HG02610 (cell line): ENCODE measurements around the gene KCNIP2.

Source experiments
- ATAC-seq: cut with Tn5 transposase; IDR thresholded peaks from one replicate; pipeline ENCODE4 v1.9.1; 2021; ENCODE audit warnings: mild to moderate bottlenecking, moderate library complexity; ENCODE audit not compliant: unreplicated experiment

The KCNIP2 gene

GRCh38 chr10:101785801-101786200, 57.8 kb downstream of the KCNIP2 start:
- no peak for ATAC-seq

- no peak for ATAC-seq
Measured at GRCh38 chr10:101784558-101784957, 59.0 kb downstream of the KCNIP2 start.

GRCh38 chr10:101783736-101784118, 59.9 kb downstream of the KCNIP2 start:
- ATAC-seq: no peak

GRCh38 chr10:101782811-101783735, 60.5 kb downstream of the KCNIP2 start, which contains the start of gene NPM3:
NPM3 (minus strand) TSS chr10:101783446; CDS start chr10:101783390, 56 bp downstream.
- peak; percentile 59 for ATAC-seq

GRCh38 chr10:101781984-101782810, 61.4 kb downstream of the KCNIP2 start:
- ATAC-seq: no peak

- ATAC-seq: no peak
Measured at GRCh38 chr10:101781655-101781983, 62.0 kb downstream of the KCNIP2 start.

- ATAC-seq: no peak
Measured at GRCh38 chr10:101780818-101781654, 62.6 kb downstream of the KCNIP2 start.

DNA sequence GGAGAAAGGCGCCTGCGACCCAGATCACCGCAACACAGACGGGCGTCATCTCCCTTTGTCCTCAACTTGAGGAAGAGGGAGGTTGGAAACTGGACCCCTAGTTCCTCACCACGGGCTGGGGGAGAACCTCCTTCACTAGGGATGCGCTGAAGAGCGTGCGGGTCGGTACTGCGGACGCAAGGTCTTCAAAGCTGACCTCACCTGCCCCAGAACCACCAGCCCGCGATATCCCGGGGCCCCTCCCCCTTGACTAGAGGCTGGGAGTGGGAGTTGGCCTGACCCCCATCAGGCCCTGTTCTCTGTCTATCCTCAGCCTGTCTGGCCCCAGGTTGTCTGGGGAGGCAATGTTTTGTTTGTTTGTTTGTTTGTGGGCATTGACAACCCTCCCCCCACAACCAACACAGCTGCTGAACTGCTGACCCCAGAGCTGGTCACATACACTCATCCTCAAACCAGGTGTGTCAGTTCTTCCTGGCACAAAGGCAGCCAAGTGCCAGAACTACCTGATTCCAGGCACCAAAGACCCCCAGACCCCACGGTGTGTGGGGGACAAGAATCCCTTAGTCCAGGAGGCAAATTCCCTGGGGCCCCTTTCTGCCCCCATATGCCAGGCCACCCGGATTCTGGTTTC, 63.3 kb downstream of the KCNIP2 start:
- ATAC-seq: no peak

- peak; percentile 37 for ATAC-seq
Measured at GRCh38 chr10:101779544-101780186, 63.9 kb downstream of the KCNIP2 start.

- ATAC-seq: no peak
Measured at GRCh38 chr10:101778781-101779543, 64.6 kb downstream of the KCNIP2 start.

GRCh38 chr10:101778151-101778780, 65.3 kb downstream of the KCNIP2 start:
- no peak for ATAC-seq

DNA sequence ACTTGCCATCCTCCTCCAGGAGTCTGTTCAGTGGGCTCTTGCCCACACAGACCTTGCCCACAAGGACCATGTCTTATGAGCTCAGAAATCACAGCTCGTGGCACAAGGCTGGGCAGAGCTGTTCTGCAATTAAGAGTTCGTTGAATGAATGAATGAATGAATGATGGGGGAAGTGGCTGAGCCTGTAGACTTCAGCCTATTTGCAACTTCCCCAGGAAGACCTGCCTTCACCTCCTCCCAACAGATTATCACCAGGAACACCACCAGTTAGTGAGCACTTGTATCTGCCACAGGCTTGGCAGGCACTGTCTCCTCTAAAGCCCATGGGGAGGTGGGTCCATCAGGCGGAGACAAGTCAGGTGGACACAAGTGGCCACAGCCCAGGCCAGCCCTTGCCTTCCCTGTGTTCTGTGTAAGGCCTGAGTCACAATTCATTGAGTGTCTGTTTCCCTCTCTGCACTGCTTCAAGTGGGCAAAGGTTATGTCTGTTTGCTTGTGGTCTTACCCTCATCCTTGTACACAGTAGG, 65.9 kb downstream of the KCNIP2 start:
- ATAC-seq: no peak

DNA sequence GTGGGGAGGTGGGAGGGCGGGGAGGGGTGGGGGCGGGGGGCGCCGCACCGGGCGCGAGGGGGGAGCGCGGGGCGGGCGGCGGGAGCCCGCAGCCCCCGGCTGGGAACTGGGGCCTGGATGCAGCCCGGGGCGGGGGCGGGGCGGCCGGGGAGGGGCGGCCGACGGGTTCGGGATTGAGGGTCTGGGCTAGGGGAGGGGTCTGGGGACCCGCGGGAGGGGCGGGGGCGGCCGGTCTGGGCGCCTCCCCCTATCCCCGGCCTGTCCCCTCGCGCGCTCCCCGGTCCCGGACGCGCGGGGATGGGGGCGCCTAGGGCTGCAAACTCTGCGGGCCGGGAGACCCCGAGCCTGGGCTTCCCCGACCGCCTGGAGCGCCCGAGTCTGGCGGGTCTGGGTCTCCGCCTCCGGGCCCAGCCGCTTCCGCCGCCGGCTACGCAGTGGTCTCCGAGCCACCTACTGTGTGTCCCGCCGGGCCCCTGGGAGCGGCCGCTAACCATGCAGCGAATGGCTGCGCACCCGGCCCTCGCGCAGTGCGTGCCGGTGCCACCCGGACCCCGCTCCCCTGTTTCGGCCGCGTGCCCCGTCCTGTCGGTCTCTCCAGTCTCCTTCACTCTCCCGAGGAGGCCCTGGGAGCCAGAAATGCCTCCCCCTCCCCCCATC, 67.3 kb downstream of the KCNIP2 start:
- no peak for ATAC-seq
